Measurements from ENCODE around the gene SNX22.

DNA sequence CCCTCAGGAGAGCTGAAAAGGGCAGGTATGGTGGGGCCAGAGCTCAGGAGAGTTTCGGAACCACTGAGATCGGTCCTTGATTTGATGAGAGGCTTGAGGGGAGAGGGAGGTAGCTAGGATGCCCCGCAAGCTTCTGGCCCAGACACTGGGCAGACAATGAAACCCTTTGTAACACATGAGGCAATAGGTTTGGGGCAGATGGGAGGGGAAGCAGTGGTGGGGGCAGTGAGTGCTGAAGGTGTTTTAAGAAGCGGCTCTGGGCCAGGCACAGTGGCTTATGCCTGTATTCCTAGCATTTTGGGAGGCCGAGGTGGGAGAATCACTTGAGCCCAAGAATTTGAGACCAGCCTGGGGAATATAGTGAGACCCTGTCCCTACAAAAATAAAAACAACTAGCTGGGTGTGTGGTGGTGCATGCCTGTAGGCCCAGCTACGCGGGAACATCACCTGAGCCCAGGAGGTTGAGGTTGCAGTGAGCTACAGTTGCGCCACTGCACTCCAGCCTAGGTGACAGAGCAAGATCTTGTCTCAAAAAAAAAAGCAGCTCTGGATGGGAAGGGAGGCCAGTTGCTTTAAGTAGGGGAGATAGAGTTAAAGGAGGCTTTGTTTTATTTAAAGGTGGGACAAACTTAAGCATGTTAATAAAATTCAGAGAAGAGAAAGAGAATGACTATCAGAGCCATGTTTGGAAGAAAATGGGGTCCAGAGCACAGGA is 9.6 kb upstream of the SNX22 start:
- TF ChIP-seq NBN (IDR thresholded peaks at IDR 0.05; ENCODE audit: low read depth) = no peak
- no peak for TF ChIP-seq RBM22 (IDR thresholded peaks at IDR 0.05; ENCODE audit: low read depth, low read length, poor library complexity, severe bottlenecking)
- no peak for TF ChIP-seq SETDB1 (IDR thresholded peaks at IDR 0.05; ENCODE audit: low read length)
- no peak for TF ChIP-seq ZNF354B (CRISPR knock-in tag; IDR thresholded peaks at IDR 0.05)
- TF ChIP-seq, protein P1, sequence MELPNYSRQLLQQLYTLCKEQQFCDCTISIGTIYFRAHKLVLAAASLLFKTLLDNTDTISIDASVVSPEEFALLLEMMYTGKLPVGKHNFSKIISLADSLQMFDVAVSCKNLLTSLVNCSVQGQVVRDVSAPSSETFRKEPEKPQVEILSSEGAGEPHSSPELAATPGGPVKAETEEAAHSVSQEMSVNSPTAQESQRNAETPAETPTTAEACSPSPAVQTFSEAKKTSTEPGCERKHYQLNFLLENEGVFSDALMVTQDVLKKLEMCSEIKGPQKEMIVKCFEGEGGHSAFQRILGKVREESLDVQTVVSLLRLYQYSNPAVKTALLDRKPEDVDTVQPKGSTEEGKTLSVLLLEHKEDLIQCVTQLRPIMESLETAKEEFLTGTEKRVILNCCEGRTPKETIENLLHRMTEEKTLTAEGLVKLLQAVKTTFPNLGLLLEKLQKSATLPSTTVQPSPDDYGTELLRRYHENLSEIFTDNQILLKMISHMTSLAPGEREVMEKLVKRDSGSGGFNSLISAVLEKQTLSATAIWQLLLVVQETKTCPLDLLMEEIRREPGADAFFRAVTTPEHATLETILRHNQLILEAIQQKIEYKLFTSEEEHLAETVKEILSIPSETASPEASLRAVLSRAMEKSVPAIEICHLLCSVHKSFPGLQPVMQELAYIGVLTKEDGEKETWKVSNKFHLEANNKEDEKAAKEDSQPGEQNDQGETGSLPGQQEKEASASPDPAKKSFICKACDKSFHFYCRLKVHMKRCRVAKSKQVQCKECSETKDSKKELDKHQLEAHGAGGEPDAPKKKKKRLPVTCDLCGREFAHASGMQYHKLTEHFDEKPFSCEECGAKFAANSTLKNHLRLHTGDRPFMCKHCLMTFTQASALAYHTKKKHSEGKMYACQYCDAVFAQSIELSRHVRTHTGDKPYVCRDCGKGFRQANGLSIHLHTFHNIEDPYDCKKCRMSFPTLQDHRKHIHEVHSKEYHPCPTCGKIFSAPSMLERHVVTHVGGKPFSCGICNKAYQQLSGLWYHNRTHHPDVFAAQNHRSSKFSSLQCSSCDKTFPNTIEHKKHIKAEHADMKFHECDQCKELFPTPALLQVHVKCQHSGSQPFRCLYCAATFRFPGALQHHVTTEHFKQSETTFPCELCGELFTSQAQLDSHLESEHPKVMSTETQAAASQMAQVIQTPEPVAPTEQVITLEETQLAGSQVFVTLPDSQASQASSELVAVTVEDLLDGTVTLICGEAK (IDR thresholded peaks at IDR 0.05) = no peak
- TF ChIP-seq, protein P1 (CRISPR knock-in tag; IDR thresholded peaks at IDR 0.05) = no peak
- TF ChIP-seq MEF2A (IDR thresholded peaks at IDR 0.05; ENCODE audit: control insufficient read depth, low read depth, low read length) = no peak
- no peak for TF ChIP-seq ZNF24 (IDR thresholded peaks at IDR 0.05)
- TF ChIP-seq ZFP1 (CRISPR knock-in tag; IDR thresholded peaks at IDR 0.05) = no peak
- TF ChIP-seq, protein P2, sequence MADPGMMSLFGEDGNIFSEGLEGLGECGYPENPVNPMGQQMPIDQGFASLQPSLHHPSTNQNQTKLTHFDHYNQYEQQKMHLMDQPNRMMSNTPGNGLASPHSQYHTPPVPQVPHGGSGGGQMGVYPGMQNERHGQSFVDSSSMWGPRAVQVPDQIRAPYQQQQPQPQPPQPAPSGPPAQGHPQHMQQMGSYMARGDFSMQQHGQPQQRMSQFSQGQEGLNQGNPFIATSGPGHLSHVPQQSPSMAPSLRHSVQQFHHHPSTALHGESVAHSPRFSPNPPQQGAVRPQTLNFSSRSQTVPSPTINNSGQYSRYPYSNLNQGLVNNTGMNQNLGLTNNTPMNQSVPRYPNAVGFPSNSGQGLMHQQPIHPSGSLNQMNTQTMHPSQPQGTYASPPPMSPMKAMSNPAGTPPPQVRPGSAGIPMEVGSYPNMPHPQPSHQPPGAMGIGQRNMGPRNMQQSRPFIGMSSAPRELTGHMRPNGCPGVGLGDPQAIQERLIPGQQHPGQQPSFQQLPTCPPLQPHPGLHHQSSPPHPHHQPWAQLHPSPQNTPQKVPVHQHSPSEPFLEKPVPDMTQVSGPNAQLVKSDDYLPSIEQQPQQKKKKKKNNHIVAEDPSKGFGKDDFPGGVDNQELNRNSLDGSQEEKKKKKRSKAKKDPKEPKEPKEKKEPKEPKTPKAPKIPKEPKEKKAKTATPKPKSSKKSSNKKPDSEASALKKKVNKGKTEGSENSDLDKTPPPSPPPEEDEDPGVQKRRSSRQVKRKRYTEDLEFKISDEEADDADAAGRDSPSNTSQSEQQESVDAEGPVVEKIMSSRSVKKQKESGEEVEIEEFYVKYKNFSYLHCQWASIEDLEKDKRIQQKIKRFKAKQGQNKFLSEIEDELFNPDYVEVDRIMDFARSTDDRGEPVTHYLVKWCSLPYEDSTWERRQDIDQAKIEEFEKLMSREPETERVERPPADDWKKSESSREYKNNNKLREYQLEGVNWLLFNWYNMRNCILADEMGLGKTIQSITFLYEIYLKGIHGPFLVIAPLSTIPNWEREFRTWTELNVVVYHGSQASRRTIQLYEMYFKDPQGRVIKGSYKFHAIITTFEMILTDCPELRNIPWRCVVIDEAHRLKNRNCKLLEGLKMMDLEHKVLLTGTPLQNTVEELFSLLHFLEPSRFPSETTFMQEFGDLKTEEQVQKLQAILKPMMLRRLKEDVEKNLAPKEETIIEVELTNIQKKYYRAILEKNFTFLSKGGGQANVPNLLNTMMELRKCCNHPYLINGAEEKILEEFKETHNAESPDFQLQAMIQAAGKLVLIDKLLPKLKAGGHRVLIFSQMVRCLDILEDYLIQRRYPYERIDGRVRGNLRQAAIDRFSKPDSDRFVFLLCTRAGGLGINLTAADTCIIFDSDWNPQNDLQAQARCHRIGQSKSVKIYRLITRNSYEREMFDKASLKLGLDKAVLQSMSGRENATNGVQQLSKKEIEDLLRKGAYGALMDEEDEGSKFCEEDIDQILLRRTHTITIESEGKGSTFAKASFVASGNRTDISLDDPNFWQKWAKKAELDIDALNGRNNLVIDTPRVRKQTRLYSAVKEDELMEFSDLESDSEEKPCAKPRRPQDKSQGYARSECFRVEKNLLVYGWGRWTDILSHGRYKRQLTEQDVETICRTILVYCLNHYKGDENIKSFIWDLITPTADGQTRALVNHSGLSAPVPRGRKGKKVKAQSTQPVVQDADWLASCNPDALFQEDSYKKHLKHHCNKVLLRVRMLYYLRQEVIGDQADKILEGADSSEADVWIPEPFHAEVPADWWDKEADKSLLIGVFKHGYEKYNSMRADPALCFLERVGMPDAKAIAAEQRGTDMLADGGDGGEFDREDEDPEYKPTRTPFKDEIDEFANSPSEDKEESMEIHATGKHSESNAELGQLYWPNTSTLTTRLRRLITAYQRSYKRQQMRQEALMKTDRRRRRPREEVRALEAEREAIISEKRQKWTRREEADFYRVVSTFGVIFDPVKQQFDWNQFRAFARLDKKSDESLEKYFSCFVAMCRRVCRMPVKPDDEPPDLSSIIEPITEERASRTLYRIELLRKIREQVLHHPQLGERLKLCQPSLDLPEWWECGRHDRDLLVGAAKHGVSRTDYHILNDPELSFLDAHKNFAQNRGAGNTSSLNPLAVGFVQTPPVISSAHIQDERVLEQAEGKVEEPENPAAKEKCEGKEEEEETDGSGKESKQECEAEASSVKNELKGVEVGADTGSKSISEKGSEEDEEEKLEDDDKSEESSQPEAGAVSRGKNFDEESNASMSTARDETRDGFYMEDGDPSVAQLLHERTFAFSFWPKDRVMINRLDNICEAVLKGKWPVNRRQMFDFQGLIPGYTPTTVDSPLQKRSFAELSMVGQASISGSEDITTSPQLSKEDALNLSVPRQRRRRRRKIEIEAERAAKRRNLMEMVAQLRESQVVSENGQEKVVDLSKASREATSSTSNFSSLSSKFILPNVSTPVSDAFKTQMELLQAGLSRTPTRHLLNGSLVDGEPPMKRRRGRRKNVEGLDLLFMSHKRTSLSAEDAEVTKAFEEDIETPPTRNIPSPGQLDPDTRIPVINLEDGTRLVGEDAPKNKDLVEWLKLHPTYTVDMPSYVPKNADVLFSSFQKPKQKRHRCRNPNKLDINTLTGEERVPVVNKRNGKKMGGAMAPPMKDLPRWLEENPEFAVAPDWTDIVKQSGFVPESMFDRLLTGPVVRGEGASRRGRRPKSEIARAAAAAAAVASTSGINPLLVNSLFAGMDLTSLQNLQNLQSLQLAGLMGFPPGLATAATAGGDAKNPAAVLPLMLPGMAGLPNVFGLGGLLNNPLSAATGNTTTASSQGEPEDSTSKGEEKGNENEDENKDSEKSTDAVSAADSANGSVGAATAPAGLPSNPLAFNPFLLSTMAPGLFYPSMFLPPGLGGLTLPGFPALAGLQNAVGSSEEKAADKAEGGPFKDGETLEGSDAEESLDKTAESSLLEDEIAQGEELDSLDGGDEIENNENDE (IDR thresholded peaks at IDR 0.05; ENCODE audit: low read depth, low read length) = no peak

All from K562 (cell line).